Lower leg skin (tissue), 4 donors: ENCODE results near the gene CCDC43. TPM values are rescaled to one million over a fixed set of nuclear protein-coding genes. Genes with fewer than 3 reads are reported as not detected.
"Not testable (repeated sequence)": the region's sequence is repeated elsewhere in the genome, so short reads cannot be mapped to it uniquely, and the experiment has no call there.

ENCODE experiments used
- DNase-seq, 2 donors: peaks; one replicate each; pipeline ENCODE4 v3.0.0-alpha.2; 2019; ENCODE audit warnings: low spot score in 2 of 2
- H3K4me3 ChIP-seq: fragments of 200-600 bp; sonication (generic); 2 replicates; pipeline ENCODE4 v1.5.1; 2017; ENCODE audit warnings: mild to moderate bottlenecking, low read depth; ENCODE audit not compliant: poor library complexity, severe bottlenecking
- POLR2A ChIP-seq, 2 donors: fragments of 450-650 bp; IDR thresholded peaks; one replicate each; pipeline ENCODE4 v1.6.1; 2016 to 2017; ENCODE audit warnings: antibody characterized with exemption in 2 of 2, mild to moderate bottlenecking in 1 of 2, moderate library complexity in 1 of 2
- WGBS, 2 donors: methylation state at CpG; one replicate each; pipeline ENCODE4 v1.1.5; 2018; 5-methylcytosine and 5-hydroxymethylcytosine counted together
- intact Hi-C: fragments of 100-400 bp; cut with DNase I; formaldehyde crosslinking; loops from one replicate; pipeline ENCODE4 v1.15.0; 2023; ENCODE audit warnings: low total_unique reads
- total RNA-seq, 4 donors: library from RNA; depleted of rRNA; stranded (reverse); fragments of >200 nt; gene quantifications; one replicate each; pipeline ENCODE4 v1.1.0, GENCODE V29; 2016
- TF ChIP-seq, protein P1 (sequence below), 3 donors: fragments of 450-650 bp; IDR thresholded peaks; one replicate each; pipeline ENCODE4 v1.5.1; 2016; ENCODE audit warnings: antibody characterized with exemption in 3 of 3, mild to moderate bottlenecking in 3 of 3, moderate library complexity in 2 of 3

Gene CCDC43
- total RNA-seq, 4 donors from 2014 or later: 13.2 to 19.2 (median 14.4) TPM

DNA sequence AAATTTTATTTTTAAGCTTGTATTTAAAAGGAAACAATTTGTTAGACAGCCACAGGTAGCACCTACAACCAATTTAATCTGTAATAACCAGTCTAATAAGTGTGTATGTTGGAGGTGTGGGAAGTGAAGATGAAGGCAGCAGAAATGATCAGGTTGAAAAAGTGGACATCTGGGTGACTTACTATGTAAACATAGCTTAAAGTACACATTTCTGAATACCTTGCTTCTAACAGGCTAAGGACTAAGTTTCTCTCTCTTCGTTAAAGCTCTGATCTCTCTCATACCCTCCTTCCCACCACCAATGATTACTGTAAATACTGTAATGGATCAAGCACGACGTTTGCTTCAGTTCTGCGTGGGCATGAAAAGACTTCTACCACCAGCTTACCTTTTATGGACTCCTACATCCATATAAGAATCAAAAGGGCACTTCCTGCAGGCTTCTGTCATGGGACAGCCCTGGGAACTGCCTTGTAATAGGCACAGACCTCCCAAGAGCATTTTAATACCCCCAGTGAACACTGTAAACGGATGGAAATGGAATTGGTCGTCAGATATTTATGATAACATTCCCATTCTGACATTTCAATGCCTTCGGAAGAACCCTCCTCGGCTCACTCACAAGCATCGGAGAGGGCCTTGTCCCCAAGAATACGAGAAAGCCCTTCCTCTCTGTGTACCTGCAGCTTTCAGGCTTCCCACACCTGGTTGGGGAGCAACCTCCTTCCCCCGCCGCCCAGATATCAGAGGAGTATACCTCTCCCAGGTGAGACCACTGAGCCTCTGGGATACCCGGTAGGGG is 700 bp downstream of the CCDC43 start:
- intact Hi-C loops: no loop called here
- no peak for DNase-seq
- no peak for TF ChIP-seq POLR2A (IDR thresholded peaks at IDR 0.05)
- TF ChIP-seq, protein P1, sequence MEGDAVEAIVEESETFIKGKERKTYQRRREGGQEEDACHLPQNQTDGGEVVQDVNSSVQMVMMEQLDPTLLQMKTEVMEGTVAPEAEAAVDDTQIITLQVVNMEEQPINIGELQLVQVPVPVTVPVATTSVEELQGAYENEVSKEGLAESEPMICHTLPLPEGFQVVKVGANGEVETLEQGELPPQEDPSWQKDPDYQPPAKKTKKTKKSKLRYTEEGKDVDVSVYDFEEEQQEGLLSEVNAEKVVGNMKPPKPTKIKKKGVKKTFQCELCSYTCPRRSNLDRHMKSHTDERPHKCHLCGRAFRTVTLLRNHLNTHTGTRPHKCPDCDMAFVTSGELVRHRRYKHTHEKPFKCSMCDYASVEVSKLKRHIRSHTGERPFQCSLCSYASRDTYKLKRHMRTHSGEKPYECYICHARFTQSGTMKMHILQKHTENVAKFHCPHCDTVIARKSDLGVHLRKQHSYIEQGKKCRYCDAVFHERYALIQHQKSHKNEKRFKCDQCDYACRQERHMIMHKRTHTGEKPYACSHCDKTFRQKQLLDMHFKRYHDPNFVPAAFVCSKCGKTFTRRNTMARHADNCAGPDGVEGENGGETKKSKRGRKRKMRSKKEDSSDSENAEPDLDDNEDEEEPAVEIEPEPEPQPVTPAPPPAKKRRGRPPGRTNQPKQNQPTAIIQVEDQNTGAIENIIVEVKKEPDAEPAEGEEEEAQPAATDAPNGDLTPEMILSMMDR (IDR thresholded peaks at IDR 0.05): no peak
- WGBS, 2 donors: 2% methylated on average over 13 of the region's 13 CpGs
- peak overlapping the region; percentile 69 for H3K4me3 ChIP-seq

DNA sequence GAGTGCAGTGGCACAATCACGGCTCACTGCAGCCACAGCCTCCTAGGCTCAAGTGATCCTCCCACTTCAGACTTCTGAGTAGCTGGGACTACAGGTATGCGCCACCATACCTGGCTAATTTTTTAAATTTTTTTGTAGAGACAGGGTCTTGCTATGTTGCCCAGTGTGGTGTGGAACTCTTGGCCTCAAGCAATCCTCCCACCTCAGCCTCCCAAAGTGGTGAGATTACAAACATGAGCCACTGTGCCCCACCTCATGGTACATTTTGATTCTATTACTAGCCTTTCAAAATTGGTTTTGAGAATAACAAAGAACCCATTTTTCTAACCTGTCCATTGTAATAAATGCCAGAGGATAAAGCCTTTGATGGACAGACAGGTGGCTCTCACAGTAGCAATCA is 1.4 kb downstream of the CCDC43 start:
- intact Hi-C loops: no loop called here
- no peak for TF ChIP-seq POLR2A (IDR thresholded peaks at IDR 0.05)
- TF ChIP-seq, protein P1 (IDR thresholded peaks at IDR 0.05): no peak
- DNase-seq: no peak
- 81% methylated on average over 2 of the region's 2 CpGs for WGBS, 2 donors
- no peak overlapping the region for H3K4me3 ChIP-seq

DNA sequence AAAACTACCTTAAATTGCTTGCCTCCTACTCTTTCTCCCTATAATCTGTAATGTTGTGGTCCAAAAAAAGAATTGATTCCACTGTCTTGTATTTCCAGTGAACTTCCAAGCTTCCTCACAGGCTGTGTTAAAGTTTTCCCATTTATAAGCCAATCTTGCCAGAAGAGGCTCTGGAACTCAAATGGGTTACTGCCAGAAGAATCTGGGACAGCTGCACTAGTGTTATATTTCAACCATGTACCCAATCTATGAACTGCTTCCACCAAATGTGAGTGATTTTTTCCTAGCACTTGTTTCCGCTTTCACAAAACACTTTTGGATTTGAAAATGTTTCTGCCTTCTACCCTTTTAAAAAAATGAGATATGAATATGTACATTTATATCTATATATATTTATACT is 1.8 kb downstream of the CCDC43 start:
- intact Hi-C loops: no loop called here
- TF ChIP-seq, protein P1 (IDR thresholded peaks at IDR 0.05): no peak
- TF ChIP-seq POLR2A (IDR thresholded peaks at IDR 0.05): no peak
- DNase-seq: no peak
- H3K4me3 ChIP-seq: no peak overlapping the region
- 84 to 89% methylated on average over 1 of the region's 1 CpG for WGBS, 2 donors

DNA sequence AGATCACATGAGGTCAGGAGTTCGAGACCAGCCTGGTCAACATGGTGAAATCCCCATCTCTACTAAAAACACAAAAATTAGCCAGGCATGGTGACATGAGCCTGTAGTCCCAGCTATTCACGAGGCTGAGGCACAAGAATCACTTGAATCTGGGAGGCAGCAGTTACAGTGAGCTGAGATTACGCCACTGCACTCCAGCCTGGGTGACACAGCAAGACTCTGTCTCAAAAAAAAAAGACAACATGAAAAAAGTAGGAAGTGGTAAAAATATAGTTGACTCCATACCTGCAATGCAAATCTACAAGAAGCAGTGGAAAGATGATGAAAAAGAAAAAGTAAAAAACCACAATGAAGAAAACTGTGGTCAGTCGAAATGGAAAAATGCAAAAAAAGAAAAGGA is 6.3 kb downstream of the CCDC43 start:
- DNase-seq, intact Hi-C loops, H3K4me3 ChIP-seq: not testable (repeated sequence)
- 87 to 89% methylated on average over 4 of the region's 4 CpGs for WGBS, 2 donors

DNA sequence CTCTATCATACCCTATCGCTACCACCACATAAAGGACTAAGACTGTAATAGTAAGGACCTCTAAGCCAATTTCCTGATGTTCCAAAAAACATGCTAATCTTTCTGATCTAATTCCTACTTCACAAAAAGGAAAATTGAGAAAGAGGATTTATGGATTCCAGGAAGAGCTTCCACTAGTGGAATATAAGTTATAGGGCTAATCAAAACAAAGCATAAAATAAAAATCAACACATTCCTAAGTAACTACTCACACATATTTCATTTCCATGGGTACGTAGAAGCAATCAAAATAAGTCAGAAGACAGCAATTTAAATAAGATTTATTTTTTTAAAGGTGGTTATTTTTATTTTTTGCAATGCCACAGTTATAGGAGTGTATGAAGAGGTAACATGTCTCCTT is 12.4 kb downstream of the CCDC43 start:
- no peak for DNase-seq
- WGBS, 2 donors: 66 to 69% methylated on average over 2 of the region's 2 CpGs
- H3K4me3 ChIP-seq: no peak overlapping the region
- TF ChIP-seq POLR2A (IDR thresholded peaks at IDR 0.05): no peak
- TF ChIP-seq, protein P1 (IDR thresholded peaks at IDR 0.05): no peak
- intact Hi-C loops: no loop called here

DNA sequence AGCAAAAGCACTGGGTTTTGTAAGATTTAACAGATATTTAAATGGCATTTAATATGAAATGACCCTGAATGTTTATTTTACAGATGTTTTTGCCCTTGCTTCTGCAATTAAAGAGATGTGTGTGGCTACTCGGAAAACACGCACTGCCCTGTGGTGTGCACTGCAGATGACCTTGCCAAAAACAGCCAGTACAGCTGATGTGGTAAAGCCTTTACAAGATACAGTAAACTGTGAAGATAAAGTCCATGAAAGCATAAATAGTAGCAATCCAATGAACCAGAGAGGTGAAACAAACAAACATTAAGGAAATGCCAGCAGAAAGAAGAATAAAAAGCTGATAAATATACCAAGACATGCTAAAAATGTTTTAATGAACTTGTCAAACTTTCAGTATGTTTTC is 15.7 kb downstream of the CCDC43 start:
- WGBS, 2 donors: 87 to 90% methylated on average over 2 of the region's 2 CpGs
- DNase-seq: no peak
- no peak overlapping the region for H3K4me3 ChIP-seq
- TF ChIP-seq POLR2A (IDR thresholded peaks at IDR 0.05): no peak
- TF ChIP-seq, protein P1 (IDR thresholded peaks at IDR 0.05): no peak
- intact Hi-C loops: no loop called here
